Liver (tissue), 9 donors: Measurements from ENCODE around the gene MTARC2. TPM values are rescaled to one million over a fixed set of nuclear protein-coding genes. Genes with fewer than 3 reads are reported as not detected.
A peak's percentile ranks its signal among the peaks of the same experiment; 100 is the strongest.

Source experiments
- DNase-seq: peaks from one replicate; pipeline ENCODE4 v3.0.0-alpha.2; 2017; ENCODE audit warnings: low spot score
- H3K27ac ChIP-seq, 2 donors: one replicate each; pipeline ENCODE4 v1.7.0; 2013; ENCODE audit warnings: inconsistent platforms in 2 of 2, low read length in 2 of 2, control low read depth in 1 of 2, low read depth in 1 of 2, mild to moderate bottlenecking in 1 of 2
- H3K27me3 ChIP-seq, 4 donors: one replicate each; pipeline versions ENCODE4 v1.6.1 to v1.7.0; 2013; ENCODE audit warnings: low read length in 3 of 4, inconsistent platforms in 1 of 4, mild to moderate bottlenecking in 1 of 4, moderate library complexity in 1 of 4; ENCODE audit not compliant: control insufficient read depth in 4 of 4, insufficient read depth in 4 of 4
- H3K36me3 ChIP-seq, 4 donors: one replicate each; pipeline versions ENCODE4 v1.6.1 to v1.7.0; 2013; ENCODE audit warnings: low read length in 3 of 4, mild to moderate bottlenecking in 3 of 4, low read depth in 1 of 4, moderate library complexity in 1 of 4; ENCODE audit not compliant: control insufficient read depth in 4 of 4, insufficient read depth in 3 of 4
- H3K4me1 ChIP-seq, 4 donors: one replicate each; pipeline versions ENCODE4 v1.6.1 to v1.7.0; 2013; ENCODE audit warnings: low read length in 3 of 4, mild to moderate bottlenecking in 3 of 4, moderate library complexity in 1 of 4; ENCODE audit not compliant: control insufficient read depth in 4 of 4, insufficient read depth in 4 of 4
- H3K4me3 ChIP-seq, 3 donors: one replicate each; pipeline versions ENCODE4 v1.6.1 to v1.7.0; 2013; ENCODE audit warnings: low read length in 3 of 3, control low read depth in 1 of 3, low read depth in 1 of 3, mild to moderate bottlenecking in 1 of 3
- H3K9ac ChIP-seq, 2 donors: one replicate each; pipeline ENCODE4 v1.7.0; 2013; ENCODE audit warnings: low read length in 2 of 2, mild to moderate bottlenecking in 2 of 2, moderate library complexity in 2 of 2, control low read depth in 1 of 2, low read depth in 1 of 2
- H3K9me3 ChIP-seq, 4 donors: one replicate each; pipeline versions ENCODE4 v1.6.1 to v1.7.0; 2013; ENCODE audit warnings: low read length in 3 of 4; ENCODE audit not compliant: control insufficient read depth in 4 of 4
- EGR1 ChIP-seq, 2 donors: IDR thresholded peaks; 2 replicates each; pipeline ENCODE4 v1.6.1; 2016 to 2018; ENCODE audit warnings: antibody characterized with exemption in 2 of 2, low read depth in 2 of 2
- FOXA1 ChIP-seq: IDR thresholded peaks from 2 replicates; pipeline ENCODE4 v1.6.1; 2016; ENCODE audit warnings: antibody characterized with exemption
- HNF4A ChIP-seq, 2 donors: conservative IDR thresholded peaks; 2 replicates each; pipeline ENCODE4 v1.6.1; 2016; ENCODE audit warnings: antibody characterized with exemption in 2 of 2, mild to moderate bottlenecking in 2 of 2
- HNF4G ChIP-seq: IDR thresholded peaks from 2 replicates; pipeline ENCODE4 v1.6.1; 2016; ENCODE audit warnings: antibody characterized with exemption
- NR2F2 ChIP-seq: IDR thresholded peaks from 2 replicates; pipeline ENCODE4 v1.6.1; 2016; ENCODE audit warnings: antibody characterized with exemption
- RAD21 ChIP-seq, 2 donors: IDR thresholded peaks; 2 replicates each; pipeline ENCODE4 v1.6.1; 2016; ENCODE audit warnings: antibody characterized with exemption in 2 of 2, mild to moderate bottlenecking in 2 of 2
- RXRA ChIP-seq, 2 donors: IDR thresholded peaks; 2 replicates each; pipeline ENCODE4 v1.6.1; 2017 to 2018; ENCODE audit warnings: antibody characterized with exemption in 2 of 2, mild to moderate bottlenecking in 1 of 2
- WGBS: extraction: QIAGEN DNeasy Blood & Tissue Kit; methylation state at CpG from one replicate; pipeline ENCODE4 v1.1.7; 2013; 5-methylcytosine and 5-hydroxymethylcytosine counted together
- polyA plus RNA-seq, 2 donors: library from polyadenylated mRNA; stranded (reverse) in 1 of 2; unstranded in 1 of 2; fragments of 200-250 nt in 1 of 2; fragments of >200 nt in 1 of 2; fragmentation: Nextera tagmentation in 1 of 2; extraction: Ambion mirVana in 1 of 2; gene quantifications; one replicate each; pipeline versions ENCODE4 v1.2.1 to v1.2.3, GENCODE V29; 2013 to 2015
- total RNA-seq, 2 donors: library from RNA; depleted of rRNA; stranded (reverse); fragments of >200 nt; gene quantifications; one replicate each; pipeline ENCODE4 v1.2.3, GENCODE V29; 2014
- TF ChIP-seq, protein P1 (sequence below): IDR thresholded peaks from 2 replicates; pipeline ENCODE4 v1.6.1; 2016; ENCODE audit warnings: antibody characterized with exemption
- TF ChIP-seq, protein P2 (sequence below): fragments of 150-350 bp; IDR thresholded peaks from 2 replicates; pipeline ENCODE4 v1.5.1; 2017; ENCODE audit warnings: improper control_type of control experiment, low read depth, low read length; ENCODE audit not compliant: missing input control
- TF ChIP-seq, protein P3 (sequence below): IDR thresholded peaks from 2 replicates; pipeline ENCODE4 v1.6.1; 2016; ENCODE audit warnings: antibody characterized with exemption, mild to moderate bottlenecking
- TF ChIP-seq, protein P4 (sequence below): IDR thresholded peaks from 2 replicates; pipeline ENCODE4 v1.6.1; 2016; ENCODE audit warnings: antibody characterized with exemption
- donor health status: healthy.
- donor health status: healthy.
- donor health status: healthy.
- donor health status: healthy.
- donor health status: healthy.

The MTARC2 gene
- total and polyA plus RNA-seq, 4 donors, result 24.9 to 96.1 (median 71.4) TPM

DNA sequence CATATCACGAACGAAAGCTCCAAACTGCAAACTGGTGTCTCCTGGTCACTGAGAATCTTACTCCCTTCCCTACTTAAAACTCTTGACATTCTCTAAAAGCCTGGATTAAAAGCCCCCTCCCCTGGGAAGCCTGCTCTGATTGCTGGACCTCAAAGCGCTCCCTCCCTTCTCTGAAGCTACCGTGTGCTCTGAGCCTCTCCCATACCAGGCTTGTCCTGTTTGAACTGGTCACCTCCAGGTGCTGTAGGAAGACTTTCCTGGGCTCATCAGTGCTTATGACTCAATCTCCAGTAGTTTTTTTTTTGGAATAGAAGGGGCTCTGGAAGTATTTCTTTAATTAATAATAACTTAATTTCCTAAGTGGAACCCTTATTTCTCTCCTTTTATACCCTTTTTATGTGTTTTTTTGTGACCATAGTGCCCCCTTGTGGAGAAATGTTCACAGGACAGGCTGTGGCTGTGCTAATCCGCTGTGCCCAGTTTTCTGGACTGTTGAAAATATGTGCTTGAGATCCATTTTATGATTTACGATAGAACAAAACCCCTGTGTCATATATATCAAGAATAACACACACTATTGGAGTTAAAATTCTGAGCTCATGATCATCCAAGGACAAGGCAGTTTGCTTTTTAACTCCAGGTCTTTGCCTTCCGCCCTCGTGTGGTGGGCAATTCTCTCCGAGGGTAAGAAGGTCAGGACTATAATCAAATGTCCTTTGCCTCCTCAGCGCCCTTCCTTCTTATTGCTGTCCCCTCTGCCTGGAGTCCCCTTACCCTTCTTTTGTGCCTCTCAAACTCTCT is 55.5 kb downstream of the MTARC2 start:
- DNase-seq, result peak; percentile 34

DNA sequence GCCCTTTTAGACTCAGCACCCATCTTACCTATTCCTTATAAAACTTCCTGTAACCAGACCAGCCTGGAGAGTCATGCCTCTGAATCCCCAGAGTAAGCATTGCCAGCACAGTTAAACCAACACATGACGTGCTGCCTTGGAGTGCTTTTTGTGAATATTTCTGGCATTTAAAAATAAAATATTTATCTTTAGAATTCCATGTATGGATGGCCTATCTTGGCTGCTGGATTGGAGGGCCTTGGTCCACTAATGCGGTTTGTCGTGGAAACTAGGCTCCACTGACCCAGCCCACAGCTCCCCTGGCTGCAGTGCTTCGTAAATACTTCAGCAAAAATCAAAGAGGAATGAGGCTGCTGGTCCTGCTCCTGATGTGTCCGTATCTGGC is 56.1 kb downstream of the MTARC2 start:
- H3K27ac ChIP-seq, result no peak overlapping the region
- peaks cover 0 to 21% (median 16%) of the 10 kb centered on the region in 4 donors for H3K36me3 ChIP-seq
- TF ChIP-seq, protein P1, sequence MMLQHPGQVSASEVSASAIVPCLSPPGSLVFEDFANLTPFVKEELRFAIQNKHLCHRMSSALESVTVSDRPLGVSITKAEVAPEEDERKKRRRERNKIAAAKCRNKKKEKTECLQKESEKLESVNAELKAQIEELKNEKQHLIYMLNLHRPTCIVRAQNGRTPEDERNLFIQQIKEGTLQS, result no peak
- TF ChIP-seq HNF4G, result no peak
- TF ChIP-seq, protein P2, sequence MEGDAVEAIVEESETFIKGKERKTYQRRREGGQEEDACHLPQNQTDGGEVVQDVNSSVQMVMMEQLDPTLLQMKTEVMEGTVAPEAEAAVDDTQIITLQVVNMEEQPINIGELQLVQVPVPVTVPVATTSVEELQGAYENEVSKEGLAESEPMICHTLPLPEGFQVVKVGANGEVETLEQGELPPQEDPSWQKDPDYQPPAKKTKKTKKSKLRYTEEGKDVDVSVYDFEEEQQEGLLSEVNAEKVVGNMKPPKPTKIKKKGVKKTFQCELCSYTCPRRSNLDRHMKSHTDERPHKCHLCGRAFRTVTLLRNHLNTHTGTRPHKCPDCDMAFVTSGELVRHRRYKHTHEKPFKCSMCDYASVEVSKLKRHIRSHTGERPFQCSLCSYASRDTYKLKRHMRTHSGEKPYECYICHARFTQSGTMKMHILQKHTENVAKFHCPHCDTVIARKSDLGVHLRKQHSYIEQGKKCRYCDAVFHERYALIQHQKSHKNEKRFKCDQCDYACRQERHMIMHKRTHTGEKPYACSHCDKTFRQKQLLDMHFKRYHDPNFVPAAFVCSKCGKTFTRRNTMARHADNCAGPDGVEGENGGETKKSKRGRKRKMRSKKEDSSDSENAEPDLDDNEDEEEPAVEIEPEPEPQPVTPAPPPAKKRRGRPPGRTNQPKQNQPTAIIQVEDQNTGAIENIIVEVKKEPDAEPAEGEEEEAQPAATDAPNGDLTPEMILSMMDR, result no peak
- no peak for TF ChIP-seq RXRA (IDR thresholded peaks at IDR 0.05)
- TF ChIP-seq FOXA1, result no peak
- TF ChIP-seq, protein P3, sequence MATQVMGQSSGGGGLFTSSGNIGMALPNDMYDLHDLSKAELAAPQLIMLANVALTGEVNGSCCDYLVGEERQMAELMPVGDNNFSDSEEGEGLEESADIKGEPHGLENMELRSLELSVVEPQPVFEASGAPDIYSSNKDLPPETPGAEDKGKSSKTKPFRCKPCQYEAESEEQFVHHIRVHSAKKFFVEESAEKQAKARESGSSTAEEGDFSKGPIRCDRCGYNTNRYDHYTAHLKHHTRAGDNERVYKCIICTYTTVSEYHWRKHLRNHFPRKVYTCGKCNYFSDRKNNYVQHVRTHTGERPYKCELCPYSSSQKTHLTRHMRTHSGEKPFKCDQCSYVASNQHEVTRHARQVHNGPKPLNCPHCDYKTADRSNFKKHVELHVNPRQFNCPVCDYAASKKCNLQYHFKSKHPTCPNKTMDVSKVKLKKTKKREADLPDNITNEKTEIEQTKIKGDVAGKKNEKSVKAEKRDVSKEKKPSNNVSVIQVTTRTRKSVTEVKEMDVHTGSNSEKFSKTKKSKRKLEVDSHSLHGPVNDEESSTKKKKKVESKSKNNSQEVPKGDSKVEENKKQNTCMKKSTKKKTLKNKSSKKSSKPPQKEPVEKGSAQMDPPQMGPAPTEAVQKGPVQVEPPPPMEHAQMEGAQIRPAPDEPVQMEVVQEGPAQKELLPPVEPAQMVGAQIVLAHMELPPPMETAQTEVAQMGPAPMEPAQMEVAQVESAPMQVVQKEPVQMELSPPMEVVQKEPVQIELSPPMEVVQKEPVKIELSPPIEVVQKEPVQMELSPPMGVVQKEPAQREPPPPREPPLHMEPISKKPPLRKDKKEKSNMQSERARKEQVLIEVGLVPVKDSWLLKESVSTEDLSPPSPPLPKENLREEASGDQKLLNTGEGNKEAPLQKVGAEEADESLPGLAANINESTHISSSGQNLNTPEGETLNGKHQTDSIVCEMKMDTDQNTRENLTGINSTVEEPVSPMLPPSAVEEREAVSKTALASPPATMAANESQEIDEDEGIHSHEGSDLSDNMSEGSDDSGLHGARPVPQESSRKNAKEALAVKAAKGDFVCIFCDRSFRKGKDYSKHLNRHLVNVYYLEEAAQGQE, result no peak
- TF ChIP-seq NR2F2, result no peak
- TF ChIP-seq RAD21 (IDR thresholded peaks at IDR 0.05), result no peak
- TF ChIP-seq, protein P4, sequence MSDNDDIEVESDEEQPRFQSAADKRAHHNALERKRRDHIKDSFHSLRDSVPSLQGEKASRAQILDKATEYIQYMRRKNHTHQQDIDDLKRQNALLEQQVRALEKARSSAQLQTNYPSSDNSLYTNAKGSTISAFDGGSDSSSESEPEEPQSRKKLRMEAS, result no peak
- no peak for TF ChIP-seq EGR1 (IDR thresholded peaks at IDR 0.05; ENCODE audit: low read depth in 2 of 2)
- no peak for TF ChIP-seq HNF4A (conservative IDR thresholded peaks at IDR 0.05)
- peak; percentile 16 for DNase-seq
- H3K4me3 ChIP-seq, result no peak overlapping the region
- H3K27me3 ChIP-seq, result no peaks in the 10 kb centered on the region
- WGBS, result 78% methylated on average over 5 of the region's 5 CpGs
- H3K9ac ChIP-seq, result no peak overlapping the region
- peaks cover 0 to 18% (median 6%) of the 10 kb centered on the region in 4 donors for H3K4me1 ChIP-seq
- no peaks in the 10 kb centered on the region for H3K9me3 ChIP-seq

More for the DNA sequence above, 55.5 kb downstream of the MTARC2 start:
- Histone ChIP-seq H3K4me3 (no peak overlapping the region), H3K27ac (no peak overlapping the region), H3K4me1 (peaks cover 0 to 12% (median 4%) of the 10 kb centered on the region in 4 donors), H3K27me3 (no peaks in the 10 kb centered on the region), H3K9me3 (no peaks in the 10 kb centered on the region), H3K36me3 (peaks cover 0 to 26% (median 20%) of the 10 kb centered on the region in 4 donors), H3K9ac (no peak overlapping the region)
- WGBS, result 63% methylated on average over 10 of the region's 10 CpGs
- TF ChIP-seq, protein P1, result no peak
- TF ChIP-seq, protein P2, result peak; percentile 92
- TF ChIP-seq RAD21 (IDR thresholded peaks at IDR 0.05), result peak; percentile 77 to 79
